ENCODE data around the gene SLC23A2. TPM values are rescaled to one million over a fixed set of nuclear protein-coding genes. Genes with fewer than 3 reads are reported as not detected.
A peak's percentile ranks its signal among the peaks of the same experiment; 100 is the strongest.

Gene SLC23A2
- total RNA-seq, 1 experiment from 2014 or later = 16.3 TPM

DNA sequence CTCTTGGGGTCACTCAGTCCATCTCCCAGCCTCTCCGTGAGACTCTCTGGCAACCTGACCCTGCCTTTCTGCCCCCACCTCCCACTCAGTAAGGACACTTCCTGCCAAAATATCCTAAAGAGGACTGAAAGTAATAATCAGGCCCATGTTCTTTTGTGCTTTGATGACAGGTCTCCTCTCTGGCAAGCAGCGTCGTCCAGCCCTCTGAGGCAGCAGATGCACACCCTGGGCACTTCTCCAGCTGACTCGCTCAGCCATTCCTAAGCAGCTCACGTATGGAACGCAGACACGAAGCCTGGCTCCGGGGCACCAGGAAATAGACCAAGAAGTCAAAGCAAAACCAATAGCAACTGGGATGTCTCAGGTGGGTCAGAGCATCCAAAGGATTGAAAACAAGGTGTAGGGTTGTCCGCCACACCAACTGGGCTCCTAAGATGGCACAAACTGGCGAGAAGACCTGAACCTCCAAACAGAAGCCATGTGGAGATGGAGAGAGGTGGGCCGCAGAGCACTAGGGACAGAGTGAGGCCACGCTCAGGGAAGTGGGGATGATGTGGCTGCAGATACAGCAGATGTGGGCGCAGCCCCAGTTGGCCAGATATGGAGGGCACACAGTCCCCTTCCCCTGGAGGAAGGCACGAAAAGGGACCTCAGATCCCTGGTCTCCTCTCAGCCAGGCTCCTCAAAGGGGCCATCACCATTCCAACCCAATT lies 180.3 kb downstream of the SLC23A2 start:
- DNase-seq (ENCODE audit: low read depth, low spot score) = no peak
- no TSS peak for BruUV-seq (replicated peaks)
- Histone ChIP-seq H3K27me3 (ENCODE audit: insufficient read depth, low read length) (no peaks in the 10 kb centered on the region), H3K4me3 (replicated peaks in 1 of 2; ENCODE audit: low read depth in 1 of 2, low read length in 2 of 2) (no peak overlapping the region), H3K9ac (ENCODE audit: low read length) (no peak overlapping the region), H3K4me2 (ENCODE audit: low read length) (peak overlapping the region; percentile 12), H3K4me1 (ENCODE audit: control insufficient read depth in 1 of 2, insufficient read depth in 2 of 2, low read length in 2 of 2) (peaks cover 6 to 33% of the 10 kb centered on the region in 2 experiments; a peak in 3 of 4 replicates), H3K9me2 (ENCODE audit: insufficient read depth) (no peaks in the 10 kb centered on the region), H3K79me2 (ENCODE audit: insufficient read depth, low read length) (no peaks in the 10 kb centered on the region), H2AFZ (ENCODE audit: low read depth, low read length, poor library complexity, severe bottlenecking) (no peak overlapping the region), H3K9me3 (ENCODE audit: control insufficient read depth in 1 of 2, insufficient read depth in 1 of 2, low read depth in 1 of 2, low read length in 2 of 2) (no peaks in the 10 kb centered on the region), H4K20me1 (ENCODE audit: insufficient read depth) (no peaks in the 10 kb centered on the region), H3K36me3 (ENCODE audit: control insufficient read depth in 1 of 2, insufficient read depth in 2 of 2, low read length in 2 of 2) (no peaks in the 10 kb centered on the region), H3K27ac (ENCODE audit: low read depth, low read length) (no peak overlapping the region)
- RAD21 ChIA-PET (ENCODE audit: low non-redundant PET in 1 of 2, low total read pairs in 2 of 2, uncharacterized antibody in 2 of 2, unreplicated experiment in 2 of 2) = no interaction called here
- POLR2A ChIA-PET = no interaction called here
- intact Hi-C loops (cut with micrococcal nuclease) = no loop called here
- CTCF ChIA-PET = no interaction called here
- TF ChIP-seq MAX (IDR thresholded peaks at IDR 0.05) = peak; percentile 26; the same call in 1 of the 2 replicates
- no peak for TF ChIP-seq YY1 (IDR thresholded peaks at IDR 0.05; ENCODE audit: extremely low read depth, insufficient replicate concordance, low read depth, low read length)
- ATAC-seq = no peak

DNA sequence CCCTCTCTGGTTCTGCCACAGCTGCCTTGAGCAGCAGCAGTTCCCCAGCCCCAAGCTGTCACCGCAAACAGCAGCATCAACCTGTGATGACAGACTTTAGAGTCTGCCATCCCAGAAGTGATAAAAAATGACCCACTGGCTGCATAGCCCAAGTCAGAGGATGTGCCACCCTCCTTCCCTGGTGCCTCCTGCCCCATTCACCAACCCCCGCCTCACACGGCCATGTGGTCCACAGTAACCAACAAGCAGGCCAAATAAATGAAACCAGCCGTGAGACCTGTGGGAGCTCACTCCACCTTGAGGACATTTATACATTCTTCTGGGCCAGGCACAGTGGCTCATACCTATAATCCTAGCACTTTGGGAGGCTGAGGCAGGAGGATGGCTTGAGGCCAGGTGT lies 181.4 kb downstream of the SLC23A2 start:
- RAD21 ChIA-PET (ENCODE audit: low non-redundant PET in 1 of 2, low total read pairs in 2 of 2, uncharacterized antibody in 2 of 2, unreplicated experiment in 2 of 2) = no interaction called here
- Histone ChIP-seq H3K79me2 (ENCODE audit: insufficient read depth, low read length) (no peaks in the 10 kb centered on the region), H3K4me2 (ENCODE audit: low read length) (no peak overlapping the region), H3K9ac (ENCODE audit: low read length) (no peak overlapping the region), H3K4me3 (replicated peaks in 1 of 2; ENCODE audit: low read depth in 1 of 2, low read length in 2 of 2) (no peak overlapping the region), H3K4me1 (ENCODE audit: control insufficient read depth in 1 of 2, insufficient read depth in 2 of 2, low read length in 2 of 2) (peaks cover 6 to 33% of the 10 kb centered on the region in 2 experiments; a peak in 3 of 4 replicates), H3K9me2 (ENCODE audit: insufficient read depth) (no peaks in the 10 kb centered on the region), H4K20me1 (ENCODE audit: insufficient read depth) (no peaks in the 10 kb centered on the region), H3K27ac (ENCODE audit: low read depth, low read length) (no peak overlapping the region), H3K9me3 (ENCODE audit: control insufficient read depth in 1 of 2, insufficient read depth in 1 of 2, low read depth in 1 of 2, low read length in 2 of 2) (no peaks in the 10 kb centered on the region), H2AFZ (ENCODE audit: low read depth, low read length, poor library complexity, severe bottlenecking) (no peak overlapping the region), H3K27me3 (ENCODE audit: insufficient read depth, low read length) (no peaks in the 10 kb centered on the region), H3K36me3 (ENCODE audit: control insufficient read depth in 1 of 2, insufficient read depth in 2 of 2, low read length in 2 of 2) (no peaks in the 10 kb centered on the region)
- POLR2A ChIA-PET = no interaction called here
- no peak for ATAC-seq
- TF ChIP-seq REST (IDR thresholded peaks at IDR 0.05; ENCODE audit: low read depth) = no peak
- no peak for DNase-seq (ENCODE audit: low read depth, low spot score)
- intact Hi-C loops (cut with micrococcal nuclease) = no loop called here
- CTCF ChIA-PET = no interaction called here
- no TSS peak for BruUV-seq (replicated peaks)
